HG02943 (cell line): ENCODE results near the gene ALG1.
"Not testable (repeated sequence)": the region's sequence is repeated elsewhere in the genome, so short reads cannot be mapped to it uniquely, and the experiment has no call there.

ENCODE experiments used
- ATAC-seq: cut with Tn5 transposase; IDR thresholded peaks from one replicate; pipeline ENCODE4 v1.9.1; 2021; ENCODE audit warnings: mild to moderate bottlenecking, low read depth, moderate library complexity; ENCODE audit not compliant: unreplicated experiment

ALG1 gene

DNA sequence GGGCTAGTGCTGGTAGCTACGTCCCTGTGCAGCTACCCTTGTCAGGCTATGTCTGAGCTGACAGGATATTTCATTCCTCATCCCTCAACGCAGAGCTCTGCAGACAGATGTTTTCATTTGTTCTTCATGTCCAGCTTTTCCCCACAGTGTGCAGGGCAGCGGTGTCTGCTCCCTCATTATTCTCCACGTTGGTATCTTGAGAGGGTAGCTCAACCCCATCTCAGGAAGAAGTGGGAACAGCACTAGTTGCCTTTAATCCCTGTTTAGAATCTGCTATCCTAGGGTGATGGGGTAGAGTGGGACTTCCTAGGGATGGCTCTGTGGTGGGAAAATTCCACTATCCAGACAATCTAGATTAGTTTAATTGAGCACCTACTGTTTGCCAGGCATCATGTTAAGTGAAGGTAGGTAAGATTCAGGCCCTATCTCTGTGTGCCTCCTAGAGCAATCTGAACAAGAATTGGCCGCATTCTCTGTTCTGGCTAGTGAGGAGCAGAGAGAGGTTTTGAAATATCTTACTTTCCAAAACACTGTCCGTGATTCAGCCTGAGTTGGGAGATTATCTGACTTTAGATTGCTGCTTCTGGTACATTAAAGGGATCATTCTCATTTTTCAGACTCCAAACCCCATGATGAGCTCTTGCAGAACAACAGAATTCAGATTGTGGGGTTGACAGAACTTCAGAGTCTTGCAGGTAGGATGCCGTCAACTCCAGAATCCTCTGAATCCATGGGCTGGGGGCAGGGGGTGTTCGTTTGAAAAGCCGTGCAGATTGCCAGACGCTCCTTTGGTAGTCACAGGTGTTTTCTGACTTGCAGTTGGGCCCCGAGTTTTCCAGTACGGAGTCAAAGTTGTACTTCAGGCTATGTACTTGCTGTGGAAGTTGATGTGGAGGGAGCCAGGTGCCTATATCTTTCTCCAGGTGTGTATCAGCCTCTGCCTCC is 963 bp downstream of the ALG1 start:
- no peak for ATAC-seq

DNA sequence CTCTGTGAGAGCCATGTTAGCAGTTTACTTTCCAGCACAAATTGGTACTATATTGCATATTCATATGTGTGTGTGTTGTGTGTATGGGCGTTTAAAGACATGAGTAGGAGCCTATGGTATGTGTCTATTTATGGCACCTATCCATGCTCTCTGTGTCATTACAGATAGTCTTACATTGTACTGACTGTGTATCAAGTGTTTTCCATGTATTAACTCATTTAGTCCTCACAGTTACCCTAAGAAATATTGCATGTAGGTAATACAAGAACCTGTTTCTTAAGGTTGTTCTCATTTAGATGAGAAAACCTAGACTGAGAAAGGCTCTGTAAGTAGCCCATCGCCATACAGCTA is 1.6 kb downstream of the ALG1 start:
- no peak for ATAC-seq

DNA sequence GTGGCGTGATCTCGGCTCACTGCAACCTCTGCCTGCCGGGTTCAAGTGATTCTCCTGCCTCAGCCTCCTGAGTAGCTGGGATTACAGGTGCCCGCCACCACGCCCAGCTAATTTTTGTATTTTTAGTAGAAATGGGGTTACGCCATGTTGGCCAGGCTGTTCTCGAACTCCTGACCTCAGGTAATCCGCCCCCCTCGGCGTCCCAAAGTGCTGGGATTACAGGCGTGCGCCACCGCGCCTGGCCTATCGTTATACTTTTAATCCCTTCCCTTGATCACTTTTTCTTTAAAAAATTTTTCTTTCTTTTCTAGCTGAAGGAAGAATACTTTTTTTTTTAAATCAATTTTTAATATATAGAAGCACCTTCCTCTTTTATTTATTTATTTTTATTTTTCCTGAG is 2.1 kb downstream of the ALG1 start:
- not testable (repeated sequence) for ATAC-seq

DNA sequence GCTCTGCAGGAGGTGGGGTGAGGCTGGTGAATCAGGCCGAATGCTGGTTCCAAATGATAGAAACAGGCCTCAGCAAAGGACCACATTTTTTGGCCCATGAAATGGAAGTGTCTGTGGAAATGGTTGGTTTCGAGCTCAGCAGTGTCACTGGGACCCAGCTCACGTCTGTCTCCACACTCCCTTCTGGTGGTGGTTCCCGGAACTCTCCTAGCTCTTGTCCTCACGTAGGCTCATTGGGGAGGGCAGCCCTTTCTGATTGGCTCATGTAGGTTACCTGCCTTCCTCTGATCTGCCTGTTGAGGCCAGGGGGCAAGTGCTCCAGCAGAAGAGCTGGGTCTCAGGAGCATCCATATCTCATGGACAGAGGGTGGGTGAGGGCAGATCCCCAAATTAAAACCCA is 4.0 kb downstream of the ALG1 start:
- ATAC-seq: no peak

DNA sequence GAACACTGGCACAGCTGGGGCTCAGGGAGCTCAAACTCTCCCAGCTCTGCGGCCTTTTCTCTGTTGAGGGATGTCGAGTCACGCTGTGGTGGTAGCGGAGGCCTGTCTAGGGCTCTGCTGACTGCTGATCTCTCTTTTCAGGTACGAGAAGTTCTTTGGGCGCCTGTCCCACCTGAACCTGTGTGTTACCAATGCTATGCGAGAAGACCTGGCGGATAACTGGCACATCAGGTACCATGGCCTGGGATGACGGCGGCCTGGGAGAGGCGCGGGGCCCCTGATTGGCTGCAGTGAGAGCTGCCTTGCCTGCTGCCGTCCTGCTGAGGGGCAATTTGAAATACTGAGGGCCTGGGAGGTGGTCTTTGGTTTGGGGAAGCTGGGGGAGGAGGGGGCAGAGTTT is 5.7 kb downstream of the ALG1 start:
- no peak for ATAC-seq

DNA sequence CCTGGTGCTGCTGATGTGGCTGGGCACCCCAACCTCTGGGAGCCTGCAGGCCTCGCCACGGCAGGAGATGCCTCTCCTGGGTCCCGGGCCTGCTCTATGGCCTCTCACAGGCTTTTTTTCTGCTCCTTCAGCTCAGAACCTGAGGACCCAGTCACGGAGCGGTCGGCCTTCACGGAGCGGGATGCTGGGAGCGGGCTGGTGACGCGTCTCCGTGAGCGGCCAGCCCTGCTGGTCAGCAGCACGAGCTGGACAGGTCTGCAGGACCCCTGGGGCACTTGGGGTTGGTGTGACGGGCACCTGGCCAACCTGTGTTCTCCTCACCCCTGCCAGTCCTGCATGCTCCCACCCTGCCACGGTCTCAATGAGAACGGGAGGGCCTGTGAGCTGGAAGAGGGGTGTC is 7.0 kb downstream of the ALG1 start:
- no peak for ATAC-seq

DNA sequence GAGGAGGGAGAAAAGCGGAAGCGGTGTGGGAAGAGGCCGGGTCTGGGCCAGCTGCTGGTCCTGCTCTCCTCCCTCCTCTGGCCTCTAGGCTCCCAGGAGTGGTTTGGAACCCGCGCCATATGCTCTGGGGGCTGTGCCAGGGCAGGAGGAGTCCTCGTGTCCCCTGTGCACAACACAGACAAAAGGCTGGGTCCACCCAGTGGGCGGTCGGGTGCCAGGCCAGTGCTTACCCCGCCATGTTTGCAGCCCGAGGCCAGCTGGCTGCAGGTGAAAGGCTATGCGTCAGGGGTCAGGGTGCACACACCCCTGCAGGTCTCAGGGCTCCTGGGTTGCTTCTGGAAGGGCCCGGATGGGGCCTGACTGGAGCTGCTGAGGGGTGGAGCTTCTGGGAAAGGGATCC is 8.8 kb downstream of the ALG1 start:
- not testable (repeated sequence) for ATAC-seq

DNA sequence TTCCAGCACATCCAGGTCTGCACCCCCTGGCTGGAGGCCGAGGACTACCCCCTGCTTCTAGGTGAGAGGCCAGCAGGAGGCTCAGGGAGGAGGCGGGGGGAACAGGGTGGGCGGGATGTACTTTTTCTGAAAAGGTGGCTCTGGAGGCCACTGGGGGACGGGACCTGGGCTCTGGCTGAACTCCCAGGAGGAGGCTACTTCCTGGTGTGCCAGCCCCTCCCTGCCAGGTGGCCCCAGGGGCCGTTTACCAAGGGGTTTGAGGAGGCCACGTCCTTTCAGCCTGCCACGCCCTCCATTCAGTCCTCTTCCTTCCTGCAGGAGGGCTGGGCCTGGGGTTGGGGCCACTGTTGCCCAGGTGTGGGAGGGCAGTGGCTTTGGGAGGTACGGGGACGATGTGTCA is 9.4 kb downstream of the ALG1 start:
- not testable (repeated sequence) for ATAC-seq

DNA sequence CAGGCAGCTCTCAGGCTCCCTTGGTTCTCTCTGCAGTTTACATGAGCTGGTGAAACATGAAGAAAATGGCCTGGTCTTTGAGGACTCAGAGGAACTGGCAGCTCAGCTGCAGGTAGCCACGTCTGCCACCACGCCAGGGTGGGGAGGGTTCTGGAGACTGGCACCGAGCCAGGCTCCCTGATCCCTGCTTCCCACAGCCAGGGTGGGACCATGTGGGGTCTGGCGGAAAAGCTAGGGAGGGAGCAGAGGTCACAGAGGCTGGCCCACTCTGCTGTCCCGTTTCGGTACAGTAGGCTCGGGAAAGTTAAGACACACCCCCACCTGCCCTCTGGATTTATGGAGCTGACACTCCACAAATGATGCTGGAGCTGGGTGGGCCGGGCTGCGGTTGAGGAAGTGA is 12.0 kb downstream of the ALG1 start:
- not testable (repeated sequence) for ATAC-seq

DNA sequence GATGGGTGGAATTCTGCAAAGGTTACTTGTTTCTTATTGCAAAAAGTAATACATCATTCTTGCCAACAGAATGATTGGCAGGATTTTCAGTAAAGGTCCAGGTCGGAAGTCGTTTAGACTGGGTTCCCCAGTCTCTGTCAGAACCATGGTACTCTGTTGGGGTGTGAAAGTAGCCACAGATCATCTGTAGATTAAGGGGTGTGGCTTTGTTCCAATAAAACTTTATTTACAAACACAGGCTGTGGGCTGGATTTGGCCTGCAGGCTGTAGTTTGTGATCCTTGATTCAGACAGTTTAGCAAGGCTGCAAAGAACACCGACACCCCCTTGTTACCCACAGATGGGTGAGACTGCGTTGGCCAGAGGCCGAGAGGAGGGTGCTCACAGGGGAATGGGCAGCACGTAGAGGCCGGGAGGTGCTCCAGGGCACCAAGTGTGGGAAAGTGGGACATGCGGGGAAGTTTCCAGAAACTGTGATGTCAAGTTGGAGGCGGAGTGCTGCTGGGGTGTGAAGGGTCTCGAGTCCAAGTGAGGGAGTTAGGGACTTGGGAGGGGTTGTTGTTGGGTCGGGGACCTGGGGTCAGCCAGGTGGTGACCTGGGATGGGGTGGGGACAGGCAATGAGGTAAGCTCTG is 12.6 kb downstream of the ALG1 start:
- ATAC-seq: not testable (repeated sequence)

DNA sequence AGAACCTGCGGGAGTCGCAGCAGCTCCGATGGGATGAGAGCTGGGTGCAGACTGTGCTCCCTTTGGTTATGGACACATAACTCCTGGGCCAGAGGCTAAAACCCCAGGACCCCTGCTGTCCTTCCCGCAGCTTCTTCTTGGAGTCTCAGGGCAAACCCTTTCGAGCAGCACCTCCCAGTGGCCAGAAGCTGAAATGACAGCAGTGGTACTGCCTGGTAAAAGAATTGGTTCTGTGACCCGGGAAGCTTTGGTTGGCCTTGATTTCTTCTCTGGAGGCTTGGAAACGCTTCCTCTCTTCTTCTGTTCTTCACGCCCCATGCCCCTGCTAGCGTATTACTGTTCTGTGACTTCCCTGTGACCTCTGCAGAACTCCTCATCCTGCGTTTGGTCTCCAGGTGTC is 13.2 kb downstream of the ALG1 start:
- not testable (repeated sequence) for ATAC-seq

DNA sequence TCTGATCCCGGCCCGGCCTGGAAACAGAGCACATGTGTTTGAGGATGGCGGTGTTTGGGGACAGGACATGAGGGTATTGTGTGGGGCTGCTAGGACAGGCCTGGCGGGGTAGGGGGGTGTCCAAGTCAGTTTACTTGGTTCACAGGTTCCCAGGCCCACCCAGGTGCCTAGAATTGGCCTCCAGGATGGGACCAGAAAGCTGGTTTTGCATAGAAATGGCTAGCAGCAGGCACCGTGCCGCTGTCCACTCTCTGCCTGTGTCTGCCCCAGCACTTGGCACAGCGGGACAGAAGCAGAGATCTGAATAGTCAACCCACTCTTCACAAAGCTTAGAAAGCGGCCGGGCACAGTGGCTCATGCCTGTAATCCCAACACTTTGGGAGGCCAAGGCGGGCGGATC is 14.1 kb downstream of the ALG1 start:
- not testable (repeated sequence) for ATAC-seq

DNA sequence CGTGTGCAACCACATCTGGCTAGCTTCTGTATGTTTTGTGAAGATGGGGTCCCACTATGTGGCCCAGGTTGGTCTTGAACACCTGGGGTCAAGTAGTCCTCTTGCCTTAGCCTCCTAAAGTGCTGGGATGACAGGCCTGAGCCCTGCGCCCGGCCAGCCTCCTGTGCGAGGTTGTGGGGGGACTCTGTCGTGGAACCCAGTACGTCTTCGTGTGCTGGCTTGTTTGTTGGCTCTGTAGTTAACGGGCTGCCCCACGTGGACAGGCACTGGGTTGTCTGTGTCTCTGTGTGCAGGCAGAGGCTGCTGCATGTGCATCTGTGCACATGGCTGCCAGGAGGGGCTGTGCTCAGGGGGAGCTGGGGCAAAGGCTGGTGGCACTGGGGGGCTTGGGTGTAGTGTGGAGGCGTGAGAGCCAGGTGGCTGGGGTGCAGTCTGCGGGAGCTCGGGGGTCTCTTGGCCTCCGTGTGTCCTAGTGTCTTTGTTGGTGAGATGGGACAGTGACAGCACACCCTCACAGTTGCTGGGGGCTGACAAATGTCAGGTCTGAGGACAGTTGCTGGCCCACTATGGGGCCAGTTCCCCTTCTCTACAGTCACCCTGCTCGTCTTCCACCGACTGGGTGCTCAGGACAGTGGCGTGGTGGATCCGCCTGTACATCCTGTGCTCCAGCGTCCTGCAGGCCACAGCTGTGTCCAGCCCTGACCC is 16.6 kb downstream of the ALG1 start:
- not testable (repeated sequence) for ATAC-seq

DNA sequence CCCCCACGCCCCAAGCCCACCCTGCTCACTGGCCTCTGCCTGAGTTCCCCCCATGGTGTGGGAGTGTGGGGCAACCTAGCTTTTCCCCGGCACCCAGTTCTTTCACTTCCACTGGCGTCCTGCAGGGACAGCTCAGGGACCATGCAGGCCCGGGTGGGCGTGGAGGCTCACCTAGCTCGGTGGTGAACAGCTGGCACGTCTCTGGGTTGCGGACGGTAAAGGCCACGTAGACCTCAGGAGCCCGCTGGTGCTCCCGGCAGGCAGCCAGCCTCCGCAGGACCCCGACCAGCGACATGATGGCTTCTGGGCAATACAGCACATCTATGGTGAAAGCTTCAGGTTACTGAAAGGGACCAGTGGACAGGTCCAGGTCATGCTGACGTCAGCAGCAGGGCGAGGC is 17.3 kb downstream of the ALG1 start:
- not testable (repeated sequence) for ATAC-seq

DNA sequence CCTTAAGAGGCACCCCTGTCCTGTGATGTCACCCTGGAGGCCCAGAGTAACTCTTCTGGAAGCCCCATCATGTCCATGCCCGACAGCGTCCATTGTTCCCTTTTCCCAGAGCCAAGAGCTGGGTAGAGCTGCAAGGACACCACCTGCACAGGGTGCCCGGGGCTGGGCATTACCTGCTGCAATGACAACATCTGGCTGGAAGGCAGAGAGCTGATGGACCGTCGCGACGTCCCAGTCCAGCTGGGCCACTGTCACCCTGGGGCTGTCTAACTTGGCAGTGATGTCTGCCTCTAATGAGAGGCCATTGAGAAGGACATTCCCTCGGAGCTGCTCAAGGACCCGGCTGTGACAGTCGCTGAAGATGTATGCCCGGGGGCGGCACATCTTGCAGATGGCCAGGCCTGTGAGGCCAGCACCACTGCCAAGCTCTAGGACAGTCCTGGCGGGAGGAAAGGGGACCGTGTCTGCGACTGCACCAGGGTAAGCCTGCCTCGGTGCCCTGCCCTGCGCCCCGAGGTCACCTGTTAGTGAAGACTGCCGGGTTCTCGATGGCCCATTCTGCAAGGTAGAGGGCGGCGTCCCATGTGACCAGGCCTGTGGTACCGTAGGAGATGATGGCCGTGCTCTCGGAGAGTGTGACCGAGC is 18.4 kb downstream of the ALG1 start:
- ATAC-seq: not testable (repeated sequence)

DNA sequence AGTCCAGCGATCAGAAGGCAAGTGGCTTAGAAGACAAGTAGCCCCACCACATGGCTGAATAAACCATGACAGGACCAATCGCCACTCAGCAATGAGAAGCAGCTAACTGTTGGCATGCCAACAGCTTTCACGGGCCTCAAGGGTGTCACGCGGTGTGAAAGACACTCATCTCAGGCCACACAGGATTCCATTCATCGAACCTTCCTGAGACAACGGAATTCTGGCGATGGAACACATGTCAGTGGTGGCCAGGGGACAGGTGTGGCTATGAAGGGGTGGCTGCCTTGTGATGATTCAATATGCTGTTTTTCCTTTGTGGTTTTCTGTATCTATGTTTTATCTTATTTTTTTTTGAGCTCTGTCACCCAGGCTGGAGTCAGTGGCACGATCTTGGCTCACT is 18.9 kb downstream of the ALG1 start:
- ATAC-seq: not testable (repeated sequence)

DNA sequence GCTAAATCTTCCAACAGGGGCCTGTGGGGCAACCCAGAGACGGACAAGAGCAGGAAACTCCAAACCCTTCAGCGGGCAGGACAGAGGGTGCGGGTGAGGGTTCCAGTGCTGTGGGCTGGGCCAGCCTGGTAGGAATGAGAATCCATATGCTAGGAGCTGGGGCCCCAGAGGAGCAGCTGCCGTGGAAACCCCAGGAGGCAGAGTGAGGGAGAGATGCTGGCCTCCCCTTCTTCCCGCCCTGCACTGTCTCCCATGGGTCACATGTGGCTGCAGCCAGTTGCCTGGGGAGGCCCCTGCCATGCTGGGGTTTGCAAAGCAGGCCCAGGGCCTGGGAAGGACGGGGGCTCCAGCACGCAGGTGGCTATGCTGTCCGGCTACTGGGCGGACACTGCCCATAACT is 21.4 kb downstream of the ALG1 start:
- ATAC-seq: not testable (repeated sequence)

DNA sequence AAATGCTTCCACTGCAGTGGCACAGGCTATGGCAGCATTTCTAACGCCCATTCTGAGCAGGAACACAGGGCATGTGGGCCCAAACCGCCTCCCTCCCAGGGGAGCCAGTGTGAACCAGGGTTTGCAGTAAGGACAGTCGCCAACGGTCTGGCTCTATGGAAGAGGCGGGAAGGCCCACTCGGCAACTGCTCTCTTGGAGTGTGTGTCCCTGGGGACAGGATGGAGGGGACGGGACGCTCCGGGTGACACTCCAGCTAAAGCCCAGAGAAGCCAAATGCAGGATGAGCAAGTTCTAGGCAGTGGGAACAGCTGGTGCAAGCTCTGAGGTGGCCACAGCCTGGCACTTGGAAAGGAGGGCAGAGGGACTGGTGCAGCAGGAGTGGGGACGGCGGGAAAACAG is 22.1 kb downstream of the ALG1 start:
- ATAC-seq: not testable (repeated sequence)

DNA sequence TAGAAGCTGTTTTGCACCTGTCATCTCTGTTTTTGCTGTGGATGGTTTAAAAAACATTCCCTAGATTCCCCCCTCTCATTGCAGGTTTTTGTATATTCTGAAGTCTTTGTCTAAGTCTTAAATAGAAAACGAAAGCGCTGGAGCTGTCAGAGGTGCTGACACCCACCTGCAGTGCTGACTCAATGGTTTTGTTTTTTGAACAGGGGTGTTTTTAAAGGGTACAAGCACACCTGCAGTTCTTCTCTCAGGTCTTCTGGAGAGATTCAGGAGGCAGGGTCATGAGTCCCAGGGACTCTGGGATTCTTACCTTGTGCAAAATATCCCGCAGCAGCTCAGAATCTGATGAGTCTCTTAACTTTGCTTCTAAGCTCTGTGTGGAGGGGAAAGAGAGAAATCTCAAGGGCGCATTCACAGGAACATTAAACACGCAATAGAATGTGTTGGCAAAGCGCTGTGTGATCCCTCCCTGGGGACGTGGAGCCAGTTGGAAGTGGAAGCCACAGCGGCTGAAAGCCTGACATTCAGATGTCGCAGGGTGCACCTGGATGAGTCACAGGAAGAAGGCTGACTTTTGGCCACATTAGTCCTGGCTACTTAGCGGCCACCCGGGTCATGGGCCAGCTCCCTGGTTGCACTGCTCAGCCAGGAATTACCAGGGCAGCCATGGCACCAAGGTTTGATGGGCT is 23.6 kb downstream of the ALG1 start:
- not testable (repeated sequence) for ATAC-seq

DNA sequence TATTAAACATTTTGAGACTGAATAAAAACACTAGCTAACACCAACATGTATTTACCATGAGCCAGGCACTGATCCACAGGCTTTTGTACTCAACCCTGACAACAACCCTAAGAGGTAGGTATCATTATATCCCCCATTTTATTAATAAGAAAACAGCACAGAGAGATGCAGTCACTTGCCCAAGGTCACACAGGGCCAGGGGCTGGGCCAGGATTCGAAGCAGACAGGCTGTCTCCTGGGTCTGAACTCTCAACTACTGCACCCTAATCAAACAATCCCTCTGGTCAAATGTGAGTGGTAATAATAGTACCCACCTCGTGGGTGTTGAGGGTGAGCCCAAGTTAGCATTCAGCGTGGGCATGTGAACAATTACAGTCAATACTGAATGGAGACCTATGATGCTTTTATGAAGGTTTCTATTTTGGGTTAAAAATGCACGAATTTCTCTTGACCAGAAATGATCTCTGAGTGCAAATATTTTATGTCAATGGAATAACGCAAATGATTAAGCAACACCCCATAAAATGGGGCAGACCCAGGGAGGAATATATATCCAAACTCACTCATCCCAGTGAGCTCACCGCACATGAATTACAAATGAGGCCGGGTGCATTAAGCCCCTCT is 24.9 kb downstream of the ALG1 start:
- not testable (repeated sequence) for ATAC-seq
